Activated CD4-positive, alpha-beta T cell treated with anti-CD3 and anti-CD28 coated beads, Interleukin-2, Interleukin-4, amounts not matched to agents 100 ng/mL and 50 ng/mL, durations not matched to agents 16 hours and 8 hours (primary cell): ENCODE measurements around the gene PRTN3.
"Not testable (repeated sequence)": the region's sequence is repeated elsewhere in the genome, so short reads cannot be mapped to it uniquely, and the experiment has no call there.

Experiments used
- DNase-seq: peaks from one replicate; pipeline ENCODE4 v3.0.0-alpha.2; 2020; ENCODE audit warnings: low spot score

The PRTN3 gene

GRCh38 chr19:867301-867793 lies 26.5 kb downstream of the PRTN3 start:
- DNase-seq = no peak

GRCh38 chr19:867855-868457 lies 27.2 kb downstream of the PRTN3 start:
- DNase-seq = no peak

- no peak for DNase-seq
Observed at GRCh38 chr19:868458-869244, 27.9 kb downstream of the PRTN3 start.

- DNase-seq = no peak
Observed at GRCh38 chr19:869245-870177, 28.7 kb downstream of the PRTN3 start.

GRCh38 chr19:870314-870713 lies 29.5 kb downstream of the PRTN3 start:
- no peak for DNase-seq

GRCh38 chr19:870963-871401 lies 30.2 kb downstream of the PRTN3 start:
- no peak for DNase-seq

GRCh38 chr19:871446-872265 lies 30.9 kb downstream of the PRTN3 start:
- DNase-seq = no peak

GRCh38 chr19:872266-872951 lies 31.6 kb downstream of the PRTN3 start:
- DNase-seq = peak; percentile 83

- DNase-seq = peak; percentile 78
Observed at GRCh38 chr19:873084-873483, 32.3 kb downstream of the PRTN3 start.

GRCh38 chr19:873561-874041 lies 32.8 kb downstream of the PRTN3 start:
- no peak for DNase-seq

- DNase-seq = no peak
Observed at GRCh38 chr19:875265-875879, 34.6 kb downstream of the PRTN3 start.

- no peak for DNase-seq
Observed at GRCh38 chr19:876089-876488, 35.3 kb downstream of the PRTN3 start.

GRCh38 chr19:876780-877314 lies 36.0 kb downstream of the PRTN3 start:
- no peak for DNase-seq

GRCh38 chr19:877992-878660 lies 37.3 kb downstream of the PRTN3 start:
- not testable (repeated sequence) for DNase-seq

- DNase-seq = not testable (repeated sequence)
Observed at GRCh38 chr19:878751-879561, 38.2 kb downstream of the PRTN3 start.

- no peak for DNase-seq
Observed at GRCh38 chr19:879711-880438, 39.1 kb downstream of the PRTN3 start.

GRCh38 chr19:881385-882071 lies 40.7 kb downstream of the PRTN3 start:
- no peak for DNase-seq
